ENCODE data around the gene MGAT3.

Gene MGAT3

GRCh38 chr22:39450258-39450955 is 6.4 kb upstream of the MGAT3 start:
- DNase-seq (ENCODE audit: low read depth in 2 of 2): no peak

DNA sequence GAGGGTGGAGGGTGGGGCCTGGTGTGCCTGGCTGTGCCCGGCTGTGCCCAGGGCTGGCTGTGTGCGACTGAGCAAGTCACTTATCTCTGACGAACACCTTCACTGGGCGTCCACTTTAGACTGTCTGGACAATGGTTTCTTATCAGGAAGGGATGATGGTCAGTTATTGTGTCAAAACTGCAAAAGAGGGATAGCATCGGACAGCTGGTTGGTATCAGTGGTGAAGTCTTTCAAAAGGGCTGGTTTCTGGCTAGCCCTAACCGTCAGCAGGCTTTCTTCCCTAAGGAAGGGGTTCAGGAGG is 4.1 kb upstream of the MGAT3 start:
- DNase-seq (ENCODE audit: low read depth in 2 of 2): no peak

DNA sequence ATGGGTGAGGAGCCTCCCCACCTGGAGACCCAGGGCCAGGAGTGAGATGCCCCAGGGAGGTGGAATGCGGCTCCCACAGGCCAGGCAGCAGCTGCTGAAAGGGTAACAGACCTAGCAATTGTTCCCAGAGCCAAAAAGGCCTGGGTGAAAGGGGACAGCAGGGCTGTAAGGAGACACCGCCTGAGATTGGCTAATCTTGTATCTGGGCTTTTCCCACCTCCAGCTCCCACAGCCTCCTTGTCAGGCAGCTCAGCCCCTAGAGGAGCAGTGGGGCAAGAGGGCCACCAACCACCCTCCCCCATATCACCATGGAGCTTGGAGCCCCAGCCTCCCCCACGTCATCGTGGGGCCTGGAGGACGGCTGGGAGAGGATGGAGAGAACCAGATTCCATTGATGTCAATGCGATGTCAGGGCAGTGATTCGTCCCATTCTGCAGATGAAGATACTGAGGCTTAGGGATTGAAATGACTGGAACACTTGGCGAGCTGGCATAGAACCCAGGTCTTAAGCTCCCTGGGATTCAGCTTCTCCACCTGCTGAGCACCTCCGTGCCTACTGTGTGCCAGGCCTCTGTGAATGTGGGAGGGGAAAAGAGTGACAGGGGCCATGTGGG is 2.9 kb upstream of the MGAT3 start:
- DNase-seq (ENCODE audit: low read depth in 2 of 2): no peak

- no peak for DNase-seq (ENCODE audit: low read depth in 2 of 2)
Observed at GRCh38 chr22:39454385-39454871, 2.4 kb upstream of the MGAT3 start.

DNA sequence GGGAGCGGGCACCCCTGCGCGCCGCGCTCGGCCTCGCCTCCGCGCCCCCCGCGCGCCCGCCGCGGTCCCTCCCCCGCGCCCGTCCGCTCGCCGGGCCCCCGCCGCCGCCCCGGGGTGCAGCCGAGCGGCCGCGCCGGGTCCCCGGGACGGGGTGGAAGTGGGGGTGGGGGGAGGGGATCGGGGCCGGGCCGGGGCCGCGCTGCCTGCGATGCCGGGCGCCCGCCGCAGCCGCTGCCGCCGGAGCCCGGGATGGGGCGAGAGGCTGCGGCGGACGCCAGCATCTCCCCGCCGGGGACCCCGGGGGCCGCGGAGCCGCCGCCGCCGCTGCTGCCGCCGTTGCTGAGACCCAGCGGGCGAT is 365 bp downstream of the MGAT3 start:
- DNase-seq (ENCODE audit: low read depth in 2 of 2): no peak

DNA sequence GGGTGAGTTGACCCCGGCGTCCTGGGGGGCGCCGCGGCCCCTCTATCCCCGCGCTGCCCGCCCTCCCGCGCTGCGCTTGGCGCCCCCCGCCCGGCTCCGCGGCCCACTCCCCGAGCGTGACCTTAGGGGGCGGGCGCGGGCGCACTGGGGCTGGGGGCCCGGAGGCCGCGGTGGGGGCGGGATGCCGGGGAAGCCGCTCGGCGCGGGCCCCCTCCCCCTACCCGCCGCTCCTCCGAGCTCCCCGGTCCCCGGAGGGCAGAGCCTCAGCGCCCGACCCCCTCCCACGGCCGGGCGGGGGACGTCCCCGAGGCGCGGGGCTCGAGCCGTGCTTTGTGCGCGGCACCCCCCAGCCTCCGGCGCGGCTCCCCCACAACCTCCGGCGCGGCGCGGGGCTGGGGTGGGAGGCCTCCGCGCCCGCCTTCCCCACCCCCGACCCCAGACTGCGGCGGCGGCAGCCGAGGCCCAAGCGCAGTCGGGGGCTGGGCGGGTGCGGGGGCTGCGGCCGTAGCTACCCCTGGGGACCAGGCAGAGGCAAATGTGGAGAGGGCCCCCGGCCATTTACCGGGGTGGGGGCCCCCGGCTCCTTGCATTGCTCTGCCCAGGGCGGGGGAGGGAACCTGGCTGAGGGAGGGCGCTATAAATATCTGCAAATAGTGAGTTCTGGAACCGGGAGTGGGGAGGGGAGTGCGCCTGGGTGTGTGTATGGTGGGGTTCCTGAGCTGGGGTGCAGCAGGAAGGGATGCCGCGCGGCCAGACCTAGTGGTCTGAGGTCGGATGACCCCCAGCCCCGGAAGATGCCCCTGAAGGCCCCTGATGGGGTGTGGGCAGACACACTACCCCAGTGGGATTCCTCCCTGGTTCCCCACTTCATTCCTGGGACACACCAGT is 988 bp downstream of the MGAT3 start:
- DNase-seq (ENCODE audit: low read depth in 2 of 2): no peak

GRCh38 chr22:39458444-39459083 is 1.8 kb downstream of the MGAT3 start:
- DNase-seq (ENCODE audit: low read depth in 2 of 2): no peak

DNA sequence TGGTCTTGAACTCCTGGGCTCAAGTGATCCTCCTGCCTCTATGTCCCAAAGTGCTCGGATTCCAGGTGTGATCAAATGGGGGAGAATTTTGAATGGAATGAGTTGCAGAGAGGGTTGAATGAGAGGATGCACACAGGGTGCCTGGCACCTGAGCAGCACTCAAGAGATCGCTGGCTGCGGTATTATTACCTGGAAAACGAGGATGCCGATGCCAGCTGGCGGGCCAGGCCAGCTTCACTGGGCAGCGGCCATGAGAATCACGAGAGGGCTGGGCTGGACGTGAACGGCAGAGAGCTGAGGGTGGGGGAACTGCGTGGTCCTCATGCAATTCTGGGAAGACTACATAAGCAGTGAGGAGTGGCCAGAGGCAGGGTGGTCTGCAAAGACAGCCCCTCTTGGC is 2.9 kb downstream of the MGAT3 start:
- no peak for DNase-seq (ENCODE audit: low read depth in 2 of 2)

GRCh38 chr22:39462443-39463221 is 5.8 kb downstream of the MGAT3 start:
- DNase-seq (ENCODE audit: low read depth in 2 of 2): no peak

- no peak for DNase-seq (ENCODE audit: low read depth in 2 of 2)
Observed at GRCh38 chr22:39463277-39463676, 6.5 kb downstream of the MGAT3 start.

DNA sequence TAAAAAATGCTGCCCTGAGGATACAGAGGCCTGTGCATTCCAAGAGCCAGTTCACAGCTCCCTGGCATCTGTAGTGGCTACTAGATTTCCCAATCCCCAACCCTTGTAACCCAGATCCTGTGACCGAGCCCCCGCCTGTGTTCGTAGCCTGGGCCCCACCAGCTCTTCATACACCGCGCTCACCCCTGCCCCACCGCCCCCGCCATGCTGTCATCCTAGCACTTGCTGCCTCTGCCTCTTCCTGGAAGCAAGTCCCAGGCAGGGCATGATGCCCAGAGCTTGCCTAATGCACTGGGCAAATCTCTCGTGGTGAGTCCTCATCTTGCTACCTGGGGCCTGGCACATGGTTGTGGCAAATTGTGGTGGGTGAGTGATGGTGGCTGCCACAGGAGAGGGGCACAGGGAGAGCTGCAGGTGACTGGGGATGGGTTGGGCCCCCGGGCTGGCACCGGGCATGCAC is 7.1 kb downstream of the MGAT3 start:
- DNase-seq (ENCODE audit: low read depth in 2 of 2): no peak

DNA sequence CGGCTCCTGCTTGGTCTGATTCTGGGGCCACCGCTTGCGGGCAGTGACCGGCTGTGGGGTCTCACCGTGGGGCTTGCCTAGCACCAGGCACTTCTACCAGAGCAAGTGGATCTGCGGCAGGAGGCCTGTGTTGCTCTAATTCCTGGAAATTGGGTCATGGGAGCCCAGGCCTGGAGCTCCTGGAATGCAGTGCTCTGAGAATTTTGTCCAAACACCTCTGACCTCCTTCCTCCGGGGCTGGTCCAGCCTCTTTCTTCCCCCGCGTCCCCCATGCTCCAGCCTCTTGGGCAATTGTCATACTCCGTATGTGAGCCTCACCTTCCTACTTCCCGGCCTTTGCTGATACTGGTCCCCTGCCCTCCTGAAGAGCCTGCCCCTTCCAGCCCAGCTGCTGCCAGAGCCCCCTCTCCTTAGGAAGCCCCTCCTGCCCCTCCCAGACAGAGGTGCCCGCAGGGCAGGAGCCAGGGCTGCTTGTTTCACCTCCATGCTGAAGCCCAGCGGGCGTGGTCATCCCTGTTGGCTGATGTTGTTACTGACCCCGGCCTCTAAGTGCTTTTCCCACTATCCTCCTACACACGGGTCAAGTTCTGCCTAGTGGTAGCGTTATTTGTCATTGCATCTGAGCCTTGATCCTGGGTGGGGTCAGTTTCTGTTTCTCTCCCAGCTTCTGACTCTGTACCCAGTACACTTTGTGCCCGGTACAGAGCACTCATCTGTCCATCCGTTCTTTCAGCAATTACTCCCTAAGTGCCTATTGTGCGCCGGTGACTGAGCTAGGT is 9.6 kb downstream of the MGAT3 start:
- DNase-seq (ENCODE audit: low read depth in 2 of 2): no peak

DNA sequence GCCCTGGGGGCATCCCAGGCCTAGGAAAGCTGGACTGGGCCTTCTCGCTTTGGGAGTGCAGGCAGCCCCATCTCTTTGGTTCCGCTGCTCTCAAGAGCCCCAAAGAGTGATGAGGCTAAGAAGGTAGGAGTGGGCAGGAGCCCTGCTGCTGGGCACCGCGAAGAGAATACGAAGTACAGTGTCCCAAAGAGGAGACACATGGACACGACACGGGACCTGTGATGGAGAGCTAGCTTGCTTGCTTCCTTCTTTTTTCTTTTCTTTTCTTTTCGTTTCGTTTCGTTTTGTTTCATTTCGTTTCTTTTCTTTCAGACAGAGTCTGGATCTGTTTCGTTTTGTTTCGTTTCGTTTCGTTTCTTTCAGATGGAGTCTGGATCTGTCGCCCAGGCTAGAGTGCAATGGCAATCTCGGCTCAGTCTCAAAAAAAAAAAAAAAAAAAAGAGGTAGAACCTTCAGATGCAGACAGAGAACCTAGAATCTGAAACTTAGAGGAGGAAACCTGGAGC is 10.6 kb downstream of the MGAT3 start:
- DNase-seq (ENCODE audit: low read depth in 2 of 2): no peak

- no peak for DNase-seq (ENCODE audit: low read depth in 2 of 2)
Observed at GRCh38 chr22:39468487-39469325, 11.9 kb downstream of the MGAT3 start.

DNA sequence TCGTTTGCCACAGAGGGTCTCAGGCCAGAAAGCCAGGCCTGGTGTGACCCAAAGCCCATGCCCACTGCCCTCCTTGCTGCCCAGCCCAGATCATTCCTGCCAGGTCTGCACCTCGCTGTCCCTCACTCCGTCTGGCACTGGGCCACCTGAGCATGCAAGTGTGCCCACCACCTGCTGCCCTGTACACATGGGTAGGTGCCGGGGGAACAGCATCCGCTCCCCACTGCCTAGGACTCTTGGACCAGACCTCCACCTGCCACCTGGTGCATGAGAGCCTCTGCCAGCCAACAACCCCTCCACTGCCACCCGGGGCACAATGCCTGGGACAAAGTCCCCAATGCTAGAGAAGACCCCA is 12.5 kb downstream of the MGAT3 start:
- DNase-seq (ENCODE audit: low read depth in 2 of 2): no peak

DNA sequence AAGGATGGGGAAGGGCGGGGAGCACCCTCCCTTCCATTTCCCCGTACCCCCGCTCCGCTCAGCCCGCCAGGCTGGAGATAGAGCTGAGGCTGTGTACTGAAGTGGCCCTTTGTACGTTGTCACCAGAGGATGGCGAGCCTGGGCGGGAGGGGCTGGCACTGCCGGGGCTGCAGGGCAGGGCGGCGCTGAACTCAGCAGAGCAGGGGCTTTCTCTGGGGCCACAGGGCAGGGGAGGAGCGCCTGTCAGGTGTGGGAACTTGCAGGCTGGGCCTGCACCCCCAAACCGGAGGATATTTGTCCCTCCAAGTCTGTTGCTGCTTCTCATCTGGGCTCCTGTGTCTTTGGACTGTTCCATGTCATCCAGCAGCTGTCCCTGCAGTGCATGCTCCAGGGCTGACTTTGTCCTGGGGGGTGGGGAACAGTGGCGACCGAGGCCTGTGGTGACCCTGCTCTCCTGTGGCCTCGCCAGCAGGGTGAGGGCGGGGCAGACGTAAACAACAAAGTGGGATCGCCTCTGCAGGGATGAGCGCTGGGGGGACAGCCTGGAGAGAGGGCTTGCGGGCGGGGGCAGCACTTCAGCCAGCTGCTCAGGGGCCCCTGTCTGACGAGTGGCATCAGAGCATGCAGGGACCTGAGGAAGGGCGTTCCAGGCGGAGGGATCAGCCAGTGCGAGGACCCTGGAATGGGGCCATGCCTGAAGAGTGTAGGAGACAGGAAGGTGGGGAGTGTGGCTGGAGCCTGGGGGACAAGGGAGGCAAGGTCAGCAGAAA is 13.1 kb downstream of the MGAT3 start:
- no peak for DNase-seq (ENCODE audit: low read depth in 2 of 2)

GRCh38 chr22:39470451-39471291 is 13.9 kb downstream of the MGAT3 start:
- no peak for DNase-seq (ENCODE audit: low read depth in 2 of 2)

All from stimulated activated CD8-positive, alpha-beta memory T cell treated with anti-CD3 and anti-CD28 coated beads, Interleukin-7, amount 100 ng/mL, for 4 hours (primary cell).